ENCODE data around the gene COX7A2. TPM values are rescaled to one million over a fixed set of nuclear protein-coding genes. Genes with fewer than 3 reads are reported as not detected.

COX7A2 gene
- total RNA-seq, 1 donor from 2014 or later, result 969 TPM

- intact Hi-C loops (cut with DNase I), result loop anchor here (10.0 kb wide), 5 partner anchors 212 to 1352 kb away; no protein-coding TSS in a partner anchor
- DNase-seq (ENCODE audit: missing footprints), result no peak
- peak; percentile 1 for ATAC-seq
Measured at GRCh38 chr6:75206576-75207342, 36.8 kb downstream of the COX7A2 start.

GRCh38 chr6:75205776-75206575, 37.6 kb downstream of the COX7A2 start, which contains the start of gene COL12A1:
TSS of gene COL12A1 (minus strand) at chr6:75206053. CDS start at chr6:75202792, 3,261 bp downstream.
- intact Hi-C loops (cut with DNase I), result loop anchor here (10.0 kb wide), 5 partner anchors 211 to 1351 kb away; no protein-coding TSS in a partner anchor
- peak; percentile 75 for ATAC-seq
- DNase-seq (ENCODE audit: missing footprints), result peak; percentile 94

- intact Hi-C loops (cut with DNase I), result loop anchor here (10.0 kb wide), 5 partner anchors 210 to 1350 kb away; no protein-coding TSS in a partner anchor
- ATAC-seq, result no peak
- DNase-seq (ENCODE audit: missing footprints), result no peak
Measured at GRCh38 chr6:75204959-75205775, 38.4 kb downstream of the COX7A2 start.

GRCh38 chr6:75204217-75204958, 39.2 kb downstream of the COX7A2 start:
- ATAC-seq, result no peak
- intact Hi-C loops (cut with DNase I), result loop anchor here (10.0 kb wide), 5 partner anchors 210 to 1350 kb away; no protein-coding TSS in a partner anchor
- DNase-seq (ENCODE audit: missing footprints), result peak; percentile 80

GRCh38 chr6:75203721-75204120, 39.9 kb downstream of the COX7A2 start:
- intact Hi-C loops (cut with DNase I), result loop anchor here (10.0 kb wide), 5 partner anchors 209 to 1349 kb away; no protein-coding TSS in a partner anchor
- DNase-seq (ENCODE audit: missing footprints) (no peak), ATAC-seq (no peak)

GRCh38 chr6:75202676-75203131, 40.9 kb downstream of the COX7A2 start:
- no peak for ATAC-seq
- no peak for DNase-seq (ENCODE audit: missing footprints)
- intact Hi-C loops (cut with DNase I), result loop anchor here (10.0 kb wide), 5 partner anchors 208 to 1348 kb away; no protein-coding TSS in a partner anchor

- DNase-seq (ENCODE audit: missing footprints) (peak; percentile 72), ATAC-seq (no peak)
- intact Hi-C loops (cut with DNase I), result loop anchor here (10.0 kb wide), 5 partner anchors 207 to 1347 kb away; no protein-coding TSS in a partner anchor
Measured at GRCh38 chr6:75201901-75202672, 41.5 kb downstream of the COX7A2 start.

- ATAC-seq, result no peak
- DNase-seq (ENCODE audit: missing footprints), result no peak
- intact Hi-C loops (cut with DNase I), result loop anchor here (10.0 kb wide), 5 partner anchors 206 to 1346 kb away; no protein-coding TSS in a partner anchor
Measured at GRCh38 chr6:75201021-75201420, 42.6 kb downstream of the COX7A2 start.

- intact Hi-C loops (cut with DNase I), result loop anchor here (10.0 kb wide), 5 partner anchors 205 to 1345 kb away; no protein-coding TSS in a partner anchor
- ATAC-seq, result no peak
- DNase-seq (ENCODE audit: missing footprints), result no peak
Measured at GRCh38 chr6:75199889-75200288, 43.7 kb downstream of the COX7A2 start.

GRCh38 chr6:75196081-75196687, 47.4 kb downstream of the COX7A2 start:
- ATAC-seq (no peak), DNase-seq (ENCODE audit: missing footprints) (no peak)
- intact Hi-C loops (cut with DNase I), result no loop called here

- intact Hi-C loops (cut with DNase I), result no loop called here
- DNase-seq (ENCODE audit: missing footprints) (no peak), ATAC-seq (no peak)
Measured at GRCh38 chr6:75188221-75188925, 55.2 kb downstream of the COX7A2 start.

Other genes starting within 250 kb of the COX7A2 start
- gene COL12A1, start 37.7 kb downstream of the COX7A2 start, total RNA-seq, result 15.5 TPM
- 45.2 TPM for gene TMEM30A, start 41.0 kb upstream of the COX7A2 start, total RNA-seq
- gene FILIP1, start 250.0 kb upstream of the COX7A2 start, total RNA-seq, result 149 TPM

Data from Right ventricle myocardium inferior (tissue), 1 donor.